22Rv1 (cell line): ENCODE measurements around the gene PRDM15.

Source experiments
- ZFX ChIP-seq: fragments of 450-650 bp; IDR thresholded peaks from 2 replicates; pipeline ENCODE4 v1.6.1; 2017; ENCODE audit warnings: antibody characterized with exemption, borderline replicate concordance
- TF ChIP-seq, protein P1 (sequence below): fragments of 450-650 bp; IDR thresholded peaks from 2 replicates; pipeline ENCODE4 v1.5.1; 2017; ENCODE audit warnings: mild to moderate bottlenecking

DNA sequence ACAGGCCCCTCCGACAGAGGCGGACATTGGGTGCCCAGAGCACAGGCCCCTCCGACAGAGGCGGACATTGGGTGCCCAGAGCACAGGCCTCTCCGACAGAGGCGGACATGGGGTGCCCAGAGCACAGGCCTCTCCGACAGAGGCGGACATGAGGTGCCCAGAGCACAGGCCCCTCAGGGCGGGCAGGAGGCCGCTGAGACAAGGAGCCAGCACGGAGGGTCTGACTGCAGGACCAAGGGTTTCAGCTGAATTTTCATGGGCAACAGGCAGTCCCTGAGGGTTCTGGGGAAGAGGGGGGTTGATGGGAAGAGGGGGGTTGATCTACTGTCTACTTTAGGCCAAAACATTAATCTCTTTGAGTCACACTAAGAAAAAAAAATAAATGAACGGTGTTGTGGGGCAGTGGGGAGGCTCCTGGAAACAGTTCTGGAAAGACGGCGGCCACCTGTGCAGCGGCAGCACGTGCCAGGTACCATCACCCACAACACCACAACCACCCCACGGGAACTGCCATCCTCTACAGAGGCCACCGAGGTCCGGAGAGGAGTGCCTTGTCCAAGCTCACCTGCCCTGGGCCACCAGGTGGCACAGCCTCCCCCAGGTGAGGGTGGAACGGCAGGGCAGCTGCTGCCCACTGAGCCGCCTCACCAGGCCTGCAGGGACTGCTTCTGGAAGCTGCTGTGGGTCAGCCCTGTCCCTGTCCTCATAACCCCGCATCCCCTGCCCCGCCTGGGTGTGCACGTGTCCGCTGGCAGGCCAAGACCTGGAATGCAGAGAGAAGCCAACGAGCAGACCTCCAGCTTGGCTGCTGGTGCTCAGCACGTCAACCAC is 20.5 kb downstream of the PRDM15 start:
- TF ChIP-seq, protein P1, sequence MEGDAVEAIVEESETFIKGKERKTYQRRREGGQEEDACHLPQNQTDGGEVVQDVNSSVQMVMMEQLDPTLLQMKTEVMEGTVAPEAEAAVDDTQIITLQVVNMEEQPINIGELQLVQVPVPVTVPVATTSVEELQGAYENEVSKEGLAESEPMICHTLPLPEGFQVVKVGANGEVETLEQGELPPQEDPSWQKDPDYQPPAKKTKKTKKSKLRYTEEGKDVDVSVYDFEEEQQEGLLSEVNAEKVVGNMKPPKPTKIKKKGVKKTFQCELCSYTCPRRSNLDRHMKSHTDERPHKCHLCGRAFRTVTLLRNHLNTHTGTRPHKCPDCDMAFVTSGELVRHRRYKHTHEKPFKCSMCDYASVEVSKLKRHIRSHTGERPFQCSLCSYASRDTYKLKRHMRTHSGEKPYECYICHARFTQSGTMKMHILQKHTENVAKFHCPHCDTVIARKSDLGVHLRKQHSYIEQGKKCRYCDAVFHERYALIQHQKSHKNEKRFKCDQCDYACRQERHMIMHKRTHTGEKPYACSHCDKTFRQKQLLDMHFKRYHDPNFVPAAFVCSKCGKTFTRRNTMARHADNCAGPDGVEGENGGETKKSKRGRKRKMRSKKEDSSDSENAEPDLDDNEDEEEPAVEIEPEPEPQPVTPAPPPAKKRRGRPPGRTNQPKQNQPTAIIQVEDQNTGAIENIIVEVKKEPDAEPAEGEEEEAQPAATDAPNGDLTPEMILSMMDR, result no peak
- no peak for TF ChIP-seq ZFX
